NCI-H2227 treated with DMSO at 0.1 percent for 48 hours (cell line): ENCODE data around the gene DNAJC11.
"Not testable (repeated sequence)": the region's sequence is repeated elsewhere in the genome, so short reads cannot be mapped to it uniquely, and the experiment has no call there.

Experiments used
- DNase-seq: peaks from one replicate; lab custom pipeline; 2025; lab: John Stamatoyannopoulos, UW

Gene DNAJC11

GRCh38 chr1:6701437-6702153 is at the start of gene DNAJC11:
Gene DNAJC11, minus strand, starts transcription at chr1:6701816. Its CDS starts 16 bp downstream, at chr1:6701800.
- peak; percentile 87 for DNase-seq

GRCh38 chr1:6750490-6750889 is 48.9 kb upstream of the DNAJC11 start:
- DNase-seq = no peak

- no peak for DNase-seq
These were observed 46.1 kb upstream of the DNAJC11 start for GRCh38 chr1:6747674-6748073.

- no peak for DNase-seq
These were observed 43.5 kb upstream of the DNAJC11 start for GRCh38 chr1:6745073-6745472.

- DNase-seq = no peak
These were observed 41.8 kb upstream of the DNAJC11 start for GRCh38 chr1:6743189-6744101.

GRCh38 chr1:6742676-6743188 is 41.1 kb upstream of the DNAJC11 start:
- not testable (repeated sequence) for DNase-seq

- DNase-seq = no peak
These were observed 37.5 kb upstream of the DNAJC11 start for GRCh38 chr1:6738987-6739676.

GRCh38 chr1:6732942-6733341 is 31.3 kb upstream of the DNAJC11 start:
- no peak for DNase-seq

- no peak for DNase-seq
These were observed 30.3 kb upstream of the DNAJC11 start for GRCh38 chr1:6731905-6732304.

- DNase-seq = no peak
These were observed 29.3 kb upstream of the DNAJC11 start for GRCh38 chr1:6730880-6731279.

- no peak for DNase-seq
These were observed 28.9 kb upstream of the DNAJC11 start for GRCh38 chr1:6730473-6730872.

- DNase-seq = no peak
These were observed 25.9 kb upstream of the DNAJC11 start for GRCh38 chr1:6727535-6727934.

GRCh38 chr1:6726253-6726652 is 24.6 kb upstream of the DNAJC11 start:
- DNase-seq = no peak

GRCh38 chr1:6724517-6725141 is 23.0 kb upstream of the DNAJC11 start:
- DNase-seq = no peak

- no peak for DNase-seq
These were observed 22.2 kb upstream of the DNAJC11 start for GRCh38 chr1:6723621-6724428.

- no peak for DNase-seq
These were observed 9.6 kb upstream of the DNAJC11 start for GRCh38 chr1:6711174-6711573.

- DNase-seq = no peak
These were observed 3.1 kb upstream of the DNAJC11 start for GRCh38 chr1:6704746-6705145.

- DNase-seq = no peak
These were observed 1.4 kb upstream of the DNAJC11 start for GRCh38 chr1:6703016-6703415.

GRCh38 chr1:6700853-6701436 is 671 bp downstream of the DNAJC11 start:
- no peak for DNase-seq

- DNase-seq = not testable (repeated sequence)
These were observed 1.7 kb downstream of the DNAJC11 start for GRCh38 chr1:6699915-6700314.

GRCh38 chr1:6695868-6696267 is 5.7 kb downstream of the DNAJC11 start:
- DNase-seq = no peak
